Gastrocnemius medialis (tissue), 4 donors: ENCODE data around the gene HACD2. TPM values are rescaled to one million over a fixed set of nuclear protein-coding genes. Genes with fewer than 3 reads are reported as not detected.

Source experiments
- ATAC-seq, 2 donors: fragments of 150-250 bp; one replicate each; pipeline ENCODE4 v1.9.1; 2016
- DNase-seq, 2 donors: peaks; one replicate each; pipeline ENCODE4 v3.0.0-alpha.2; 2019
- H3K27ac ChIP-seq, 4 donors: fragments of 200-600 bp; sonication (generic); 1 replicate in 1 of 4; 2 replicates in 3 of 4; pipeline ENCODE4 v1.5.1; 2016 to 2018; ENCODE audit warnings: mild to moderate bottlenecking in 2 of 4, moderate library complexity in 1 of 4
- H3K27me3 ChIP-seq, 3 donors: fragments of 200-600 bp; sonication (generic) in 2 of 3; 1 replicate in 1 of 3; 2 replicates in 2 of 3; pipeline versions ENCODE4 v1.5.1 to v1.6.0; 2016 to 2019; ENCODE audit warnings: mild to moderate bottlenecking in 1 of 3, moderate library complexity in 1 of 3
- H3K36me3 ChIP-seq, 2 donors: fragments of 200-600 bp; sonication (generic) in 1 of 2; one replicate each; pipeline ENCODE4 v1.5.1; 2017 to 2018
- H3K4me1 ChIP-seq, 2 donors: fragments of 200-600 bp; sonication (generic) in 1 of 2; one replicate each; pipeline ENCODE4 v1.5.1; 2016 to 2017; ENCODE audit warnings: mild to moderate bottlenecking in 2 of 2
- H3K4me3 ChIP-seq, 4 donors: fragments of 200-600 bp; sonication (generic) in 3 of 4; 1 replicate in 1 of 4; 2 replicates in 3 of 4; pipeline ENCODE4 v1.5.1; 2016 to 2019; ENCODE audit warnings: mild to moderate bottlenecking in 2 of 4
- H3K9me3 ChIP-seq, 3 donors: fragments of 200-600 bp; sonication (generic) in 2 of 3; 1 replicate in 1 of 3; 2 replicates in 2 of 3; pipeline ENCODE4 v1.5.1; 2016 to 2019
- POLR2A ChIP-seq, 2 donors: fragments of 450-650 bp; IDR thresholded peaks; one replicate each; pipeline ENCODE4 v1.6.1; 2017; ENCODE audit warnings: antibody characterized with exemption in 2 of 2, mild to moderate bottlenecking in 2 of 2, moderate library complexity in 2 of 2
- in situ Hi-C, 4 donors: fragments of 200-750 bp; cut with MboI; loops; one replicate each; pipeline versions ENCODE4 v1.15.0 to v1.8.0; 2017; ENCODE audit warnings: low sequenced_read_pairs in 4 of 4
- intact Hi-C: fragments of 100-400 bp; cut with DNase I; formaldehyde crosslinking; loops from one replicate; pipeline ENCODE4 v1.15.1; 2023; ENCODE audit warnings: low total_unique reads
- total RNA-seq, 4 donors: library from RNA; depleted of rRNA; stranded (reverse); fragments of >200 nt; gene quantifications; one replicate each; pipeline versions ENCODE4 v1.1.0 to v1.2.3, GENCODE V29; 2016
- TF ChIP-seq, protein P1 (sequence below), 5 experiments: fragments of 450-650 bp in 3 of 5; fragments of 200-600 bp in 2 of 5; sonication (generic) in 2 of 5; IDR thresholded peaks in 4 of 5; conservative IDR thresholded peaks in 1 of 5; 1 replicate in 4 of 5; 2 replicates in 1 of 5; pipeline ENCODE4 v1.5.1; 2016 to 2019; ENCODE audit warnings: antibody characterized with exemption in 5 of 5, mild to moderate bottlenecking in 3 of 5, moderate library complexity in 3 of 5

The HACD2 gene
- total RNA-seq, 4 donors from 2014 or later: 3.9 to 19.8 (median 6.7) TPM

DNA sequence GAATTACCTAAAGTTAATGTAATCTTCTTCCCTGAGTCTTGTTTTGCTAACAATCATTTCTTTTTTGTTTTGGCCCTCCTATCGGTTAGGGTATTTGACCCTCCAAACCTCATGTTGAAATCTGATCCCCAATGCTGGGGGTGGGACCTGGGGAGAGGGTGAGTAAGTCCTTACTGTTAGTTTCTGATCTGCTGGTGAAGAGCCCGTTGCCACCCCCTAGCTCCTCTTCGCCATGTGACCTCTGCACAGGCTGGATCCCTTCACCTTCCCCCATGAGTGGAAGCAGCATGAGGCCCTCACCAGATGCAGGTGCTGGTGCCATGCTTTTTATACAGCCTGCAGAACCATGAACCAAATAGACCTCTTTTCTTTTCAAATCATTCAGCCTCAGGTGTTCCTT is 73.1 kb downstream of the HACD2 start:
- in situ Hi-C loops: no loop called here
- Histone ChIP-seq H3K4me1 (no peaks in the 10 kb centered on the region), H3K27me3 (no peaks in the 10 kb centered on the region), H3K36me3 (peaks cover 0 to 6% of the 10 kb centered on the region in 2 donors), H3K9me3 (no peaks in the 10 kb centered on the region), H3K4me3 (no peak overlapping the region), H3K27ac (no peak overlapping the region)
- ATAC-seq (no peak), DNase-seq (no peak)
- TF ChIP-seq, protein P1, sequence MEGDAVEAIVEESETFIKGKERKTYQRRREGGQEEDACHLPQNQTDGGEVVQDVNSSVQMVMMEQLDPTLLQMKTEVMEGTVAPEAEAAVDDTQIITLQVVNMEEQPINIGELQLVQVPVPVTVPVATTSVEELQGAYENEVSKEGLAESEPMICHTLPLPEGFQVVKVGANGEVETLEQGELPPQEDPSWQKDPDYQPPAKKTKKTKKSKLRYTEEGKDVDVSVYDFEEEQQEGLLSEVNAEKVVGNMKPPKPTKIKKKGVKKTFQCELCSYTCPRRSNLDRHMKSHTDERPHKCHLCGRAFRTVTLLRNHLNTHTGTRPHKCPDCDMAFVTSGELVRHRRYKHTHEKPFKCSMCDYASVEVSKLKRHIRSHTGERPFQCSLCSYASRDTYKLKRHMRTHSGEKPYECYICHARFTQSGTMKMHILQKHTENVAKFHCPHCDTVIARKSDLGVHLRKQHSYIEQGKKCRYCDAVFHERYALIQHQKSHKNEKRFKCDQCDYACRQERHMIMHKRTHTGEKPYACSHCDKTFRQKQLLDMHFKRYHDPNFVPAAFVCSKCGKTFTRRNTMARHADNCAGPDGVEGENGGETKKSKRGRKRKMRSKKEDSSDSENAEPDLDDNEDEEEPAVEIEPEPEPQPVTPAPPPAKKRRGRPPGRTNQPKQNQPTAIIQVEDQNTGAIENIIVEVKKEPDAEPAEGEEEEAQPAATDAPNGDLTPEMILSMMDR (IDR thresholded peaks at IDR 0.05 in 4 of 5, conservative IDR thresholded peaks at IDR 0.05 in 1 of 5): no peak
- TF ChIP-seq POLR2A (IDR thresholded peaks at IDR 0.05): no peak
- intact Hi-C loops: no loop called here

DNA sequence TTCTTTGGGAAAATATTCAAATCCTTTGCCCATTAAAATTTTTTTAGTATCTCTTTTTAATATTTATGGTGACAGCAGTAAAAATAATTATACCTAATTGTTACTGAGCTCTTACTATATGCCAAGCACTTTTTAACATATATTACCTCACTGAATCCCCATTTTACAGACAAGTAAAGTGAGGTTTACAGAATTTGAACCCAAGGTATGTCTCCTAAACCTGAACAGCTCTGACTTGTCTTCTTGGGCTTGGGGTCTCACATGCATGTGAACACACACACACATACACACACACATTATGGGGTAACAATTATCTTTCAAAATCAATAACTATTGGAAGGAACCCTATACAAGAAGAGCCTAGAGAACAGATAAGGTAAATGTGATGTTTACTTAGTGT is 73.8 kb downstream of the HACD2 start:
- peaks cover 0 to 6% of the 10 kb centered on the region in 2 donors for H3K36me3 ChIP-seq
- in situ Hi-C loops: no loop called here
- ATAC-seq (no peak), DNase-seq (no peak)
- intact Hi-C loops: no loop called here
- TF ChIP-seq, protein P1 (IDR thresholded peaks at IDR 0.05 in 4 of 5, conservative IDR thresholded peaks at IDR 0.05 in 1 of 5): no peak
- no peak for TF ChIP-seq POLR2A (IDR thresholded peaks at IDR 0.05)
- no peaks in the 10 kb centered on the region for H3K4me1 ChIP-seq
- no peak overlapping the region for H3K4me3 ChIP-seq
- no peak overlapping the region for H3K27ac ChIP-seq
- no peaks in the 10 kb centered on the region for H3K9me3 ChIP-seq
- H3K27me3 ChIP-seq: no peaks in the 10 kb centered on the region

DNA sequence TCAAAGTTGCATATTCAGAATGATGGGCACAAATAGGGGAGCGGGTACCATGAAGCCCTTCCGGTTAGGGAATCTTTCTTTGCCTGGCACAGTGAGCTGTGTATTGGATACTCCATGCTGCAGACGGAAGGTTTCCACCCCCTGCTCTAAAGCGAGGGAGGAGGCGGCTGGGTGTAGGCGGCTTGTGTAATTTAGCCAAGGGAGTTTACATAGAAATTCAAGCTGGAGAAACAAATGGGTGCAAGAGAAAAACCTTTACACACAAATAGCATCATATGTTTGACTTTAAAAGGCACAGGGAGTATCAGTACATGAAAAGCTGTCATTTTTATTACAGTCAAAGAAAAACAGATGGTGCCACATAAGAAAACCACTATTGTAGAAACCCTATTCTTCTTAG is 76.7 kb downstream of the HACD2 start:
- ATAC-seq (no peak), DNase-seq (no peak)
- in situ Hi-C loops (no loop called here), intact Hi-C loops (no loop called here)
- Histone ChIP-seq H3K27me3 (no peaks in the 10 kb centered on the region), H3K27ac (no peak overlapping the region), H3K9me3 (no peaks in the 10 kb centered on the region), H3K4me1 (no peaks in the 10 kb centered on the region), H3K36me3 (peaks cover 0 to 3% of the 10 kb centered on the region in 2 donors), H3K4me3 (no peak overlapping the region)
- TF ChIP-seq POLR2A (IDR thresholded peaks at IDR 0.05): no peak
- TF ChIP-seq, protein P1 (IDR thresholded peaks at IDR 0.05 in 4 of 5, conservative IDR thresholded peaks at IDR 0.05 in 1 of 5): no peak

DNA sequence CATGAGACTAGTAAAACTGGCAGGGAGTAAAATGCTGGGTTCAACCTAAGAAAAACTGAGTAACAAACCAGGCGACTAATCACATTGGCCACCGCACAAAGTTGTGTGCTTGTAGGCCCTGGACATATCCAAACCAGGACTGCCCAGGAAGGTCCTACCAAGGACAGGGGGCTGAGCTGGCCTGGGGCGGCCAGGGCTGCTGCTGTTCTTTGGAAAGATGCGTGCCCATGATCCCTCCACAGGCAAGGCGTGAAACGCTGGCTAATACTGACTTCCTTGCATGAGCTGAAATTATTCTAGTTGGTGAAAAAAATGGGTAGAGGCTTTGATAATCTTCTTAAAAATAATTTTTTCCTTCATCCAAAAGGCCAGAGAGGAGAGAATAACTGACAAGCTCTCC is 79.0 kb downstream of the HACD2 start:
- no peak overlapping the region for H3K4me3 ChIP-seq
- intact Hi-C loops: no loop called here
- H3K36me3 ChIP-seq: no peaks in the 10 kb centered on the region
- H3K9me3 ChIP-seq: no peaks in the 10 kb centered on the region
- in situ Hi-C loops: no loop called here
- H3K4me1 ChIP-seq: no peaks in the 10 kb centered on the region
- no peak overlapping the region for H3K27ac ChIP-seq
- ATAC-seq (no peak), DNase-seq (no peak)
- H3K27me3 ChIP-seq: no peaks in the 10 kb centered on the region
- no peak for TF ChIP-seq POLR2A (IDR thresholded peaks at IDR 0.05)
- TF ChIP-seq, protein P1 (IDR thresholded peaks at IDR 0.05 in 4 of 5, conservative IDR thresholded peaks at IDR 0.05 in 1 of 5): no peak

DNA sequence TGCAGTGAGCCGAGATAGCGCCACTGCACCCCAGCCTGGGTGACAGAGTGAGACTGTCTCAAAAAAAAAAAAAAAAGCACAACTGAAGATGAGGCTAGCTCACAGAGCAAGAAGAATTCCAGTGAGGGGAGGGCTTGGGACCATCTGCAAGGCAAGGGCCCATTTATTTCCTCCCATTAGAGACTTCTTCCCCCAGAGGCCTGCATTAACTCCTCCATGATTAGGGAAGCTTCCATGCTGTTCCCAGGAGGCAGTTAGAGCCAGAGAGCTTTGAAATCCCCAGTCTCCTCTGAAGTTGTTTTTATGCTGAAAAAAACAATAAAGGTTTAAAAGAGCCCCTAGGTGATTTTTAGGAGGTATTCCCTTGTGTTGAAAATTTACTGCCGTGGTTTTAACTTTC is 81.7 kb downstream of the HACD2 start:
- Histone ChIP-seq H3K27ac (no peak overlapping the region), H3K4me3 (no peak overlapping the region), H3K9me3 (no peaks in the 10 kb centered on the region), H3K36me3 (peaks cover 0 to 9% of the 10 kb centered on the region in 2 donors), H3K27me3 (no peaks in the 10 kb centered on the region), H3K4me1 (no peaks in the 10 kb centered on the region)
- intact Hi-C loops (no loop called here), in situ Hi-C loops (no loop called here)
- no peak for TF ChIP-seq POLR2A (IDR thresholded peaks at IDR 0.05)
- TF ChIP-seq, protein P1 (IDR thresholded peaks at IDR 0.05 in 4 of 5, conservative IDR thresholded peaks at IDR 0.05 in 1 of 5): no peak
- no peak for ATAC-seq
- no peak for DNase-seq
